ENCODE results near the gene FOXC1. TPM values are rescaled to one million over a fixed set of nuclear protein-coding genes. Genes with fewer than 3 reads are reported as not detected.

The FOXC1 gene
- total and polyA plus RNA-seq, 2 experiments from 2014 or later = 3.3 to 11.1 TPM

GRCh38 chr6:1625794-1626435, 16.2 kb downstream of the FOXC1 start:
- Histone ChIP-seq H3K9ac (no peak overlapping the region), H3K27me3 (replicated peaks; ENCODE audit: insufficient read depth) (peaks cover 12% of the 10 kb centered on the region), H4K20me1 (ENCODE audit: insufficient read depth) (no peaks in the 10 kb centered on the region), H3K27ac (no peak overlapping the region), H3K4me3 (peak overlapping the region; percentile 89; the same call in 1 of the 2 replicates), H3K36me3 (ENCODE audit: low read depth) (no peaks in the 10 kb centered on the region), H2AFZ (0 out of 2 replicates have a peak overlapping the region, but pooled peaks have one; percentile 89), H3K9me3 (ENCODE audit: low read depth) (no peaks in the 10 kb centered on the region), H3K4me2 (ENCODE audit: unreplicated experiment) (no peak overlapping the region), H3K79me2 (ENCODE audit: insufficient read depth) (no peaks in the 10 kb centered on the region), H3F3A (ENCODE audit: insufficient read depth) (no peaks in the 10 kb centered on the region), H3K9me2 (ENCODE audit: insufficient read depth) (no peaks in the 10 kb centered on the region), H3K4me1 (ENCODE audit: insufficient read depth) (no peaks in the 10 kb centered on the region)
- TF ChIP-seq EZH2 (IDR thresholded peaks at IDR 0.05; ENCODE audit: insufficient read depth, poor library complexity, severe bottlenecking) (no peak), EZH2phosphoT487 (IDR thresholded peaks at IDR 0.05; ENCODE audit: insufficient read depth, low read depth) (no peak)
- DNase-seq = no peak
- whole genome bisulfite sequencing, 2 experiments (ENCODE audit: low coverage in 1 of 2, low lambda C conversion rate in 2 of 2, missing lambda C conversion rate in 2 of 2) = 80 to 83% methylated on average over 18 of the region's 18 CpGs
- in situ Hi-C loops (cut with MboI) = no loop called here

- H3K4me2 ChIP-seq (ENCODE audit: unreplicated experiment) = no peak overlapping the region
- peaks cover 12% of the 10 kb centered on the region for H3K27me3 ChIP-seq (replicated peaks; ENCODE audit: insufficient read depth)
- H3K9me2 ChIP-seq (ENCODE audit: insufficient read depth) = no peaks in the 10 kb centered on the region
- TF ChIP-seq EZH2phosphoT487 (IDR thresholded peaks at IDR 0.05; ENCODE audit: insufficient read depth, low read depth) (no peak), EZH2 (IDR thresholded peaks at IDR 0.05; ENCODE audit: insufficient read depth, poor library complexity, severe bottlenecking) (no peak)
- H3K4me3 ChIP-seq = no peak overlapping the region
- no peaks in the 10 kb centered on the region for H3K4me1 ChIP-seq (ENCODE audit: insufficient read depth)
- DNase-seq = no peak
- no peaks in the 10 kb centered on the region for H3K79me2 ChIP-seq (ENCODE audit: insufficient read depth)
- no peak overlapping the region for H2AFZ ChIP-seq
- no peak overlapping the region for H3K9ac ChIP-seq
- in situ Hi-C loops (cut with MboI) = no loop called here
- no peaks in the 10 kb centered on the region for H3F3A ChIP-seq (ENCODE audit: insufficient read depth)
- WGBS, 2 experiments (ENCODE audit: low coverage in 1 of 2, low lambda C conversion rate in 2 of 2, missing lambda C conversion rate in 2 of 2) = 76 to 81% methylated on average over 4 of the region's 4 CpGs
- H3K27ac ChIP-seq = no peak overlapping the region
- H3K9me3 ChIP-seq (ENCODE audit: low read depth) = no peaks in the 10 kb centered on the region
- H4K20me1 ChIP-seq (ENCODE audit: insufficient read depth) = no peaks in the 10 kb centered on the region
- H3K36me3 ChIP-seq (ENCODE audit: low read depth) = no peaks in the 10 kb centered on the region
Measured at GRCh38 chr6:1626481-1626880, 16.8 kb downstream of the FOXC1 start.

GRCh38 chr6:1627827-1628560, 18.3 kb downstream of the FOXC1 start:
- Histone ChIP-seq H3K9me3 (ENCODE audit: low read depth) (no peaks in the 10 kb centered on the region), H3K4me2 (ENCODE audit: unreplicated experiment) (no peak overlapping the region), H3F3A (ENCODE audit: insufficient read depth) (no peaks in the 10 kb centered on the region), H3K9me2 (ENCODE audit: insufficient read depth) (no peaks in the 10 kb centered on the region), H4K20me1 (ENCODE audit: insufficient read depth) (no peaks in the 10 kb centered on the region), H3K9ac (no peak overlapping the region), H3K4me3 (no peak overlapping the region), H2AFZ (no peak overlapping the region), H3K4me1 (ENCODE audit: insufficient read depth) (no peaks in the 10 kb centered on the region), H3K27me3 (replicated peaks; ENCODE audit: insufficient read depth) (peaks cover 12% of the 10 kb centered on the region), H3K27ac (no peak overlapping the region), H3K36me3 (ENCODE audit: low read depth) (no peaks in the 10 kb centered on the region), H3K79me2 (ENCODE audit: insufficient read depth) (no peaks in the 10 kb centered on the region)
- no peak for DNase-seq
- WGBS, 2 experiments (ENCODE audit: low coverage in 1 of 2, low lambda C conversion rate in 2 of 2, missing lambda C conversion rate in 2 of 2) = 92% methylated on average over 10 of the region's 10 CpGs
- TF ChIP-seq EZH2phosphoT487 (IDR thresholded peaks at IDR 0.05; ENCODE audit: insufficient read depth, low read depth) (no peak), EZH2 (IDR thresholded peaks at IDR 0.05; ENCODE audit: insufficient read depth, poor library complexity, severe bottlenecking) (no peak)
- in situ Hi-C loops (cut with MboI) = no loop called here

- H3K9me3 ChIP-seq (ENCODE audit: low read depth) = no peaks in the 10 kb centered on the region
- no peak overlapping the region for H3K27ac ChIP-seq
- peaks cover 12% of the 10 kb centered on the region for H3K27me3 ChIP-seq (replicated peaks; ENCODE audit: insufficient read depth)
- H3K9ac ChIP-seq = no peak overlapping the region
- in situ Hi-C loops (cut with MboI) = no loop called here
- H3K4me1 ChIP-seq (ENCODE audit: insufficient read depth) = no peaks in the 10 kb centered on the region
- no peak overlapping the region for H3K4me2 ChIP-seq (ENCODE audit: unreplicated experiment)
- H3K79me2 ChIP-seq (ENCODE audit: insufficient read depth) = no peaks in the 10 kb centered on the region
- TF ChIP-seq EZH2 (IDR thresholded peaks at IDR 0.05; ENCODE audit: insufficient read depth, poor library complexity, severe bottlenecking) (no peak), EZH2phosphoT487 (IDR thresholded peaks at IDR 0.05; ENCODE audit: insufficient read depth, low read depth) (no peak)
- no peaks in the 10 kb centered on the region for H3K36me3 ChIP-seq (ENCODE audit: low read depth)
- no peak for DNase-seq
- H3K4me3 ChIP-seq = no peak overlapping the region
- no peaks in the 10 kb centered on the region for H3F3A ChIP-seq (ENCODE audit: insufficient read depth)
- H2AFZ ChIP-seq = no peak overlapping the region
- WGBS, 2 experiments (ENCODE audit: low coverage in 1 of 2, low lambda C conversion rate in 2 of 2, missing lambda C conversion rate in 2 of 2) = 95% methylated on average over 14 of the region's 14 CpGs
- H3K9me2 ChIP-seq (ENCODE audit: insufficient read depth) = no peaks in the 10 kb centered on the region
- H4K20me1 ChIP-seq (ENCODE audit: insufficient read depth) = no peaks in the 10 kb centered on the region
Measured at GRCh38 chr6:1629316-1629715, 19.6 kb downstream of the FOXC1 start.
